ENCODE results near the gene EN1.

EN1 gene

DNA sequence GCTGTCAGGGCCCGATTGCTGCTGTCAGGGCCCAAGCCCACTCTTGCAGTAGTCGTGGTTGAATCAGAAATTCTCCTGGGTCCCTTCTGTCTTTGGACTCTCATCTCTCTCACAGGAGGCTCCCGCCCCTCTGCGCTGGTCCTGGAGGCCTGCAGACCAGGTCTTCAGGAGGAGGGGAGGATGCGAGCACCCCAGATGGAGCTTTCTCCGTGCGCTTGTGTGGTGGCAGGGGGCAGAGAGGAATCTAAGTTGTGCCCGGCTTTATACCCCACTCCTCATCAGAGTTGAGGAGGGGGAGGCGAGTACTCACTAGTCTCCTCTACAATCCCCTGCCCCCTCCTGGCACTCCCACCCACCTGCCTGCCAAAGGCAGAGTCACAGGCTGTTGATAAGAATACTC lies 10.4 kb downstream of the EN1 start:
- no peak for DNase-seq (ENCODE audit: low read depth)
- no peak overlapping the region for H3K4me3 ChIP-seq (ENCODE audit: low read depth, low read length)
- TF ChIP-seq, protein P1, sequence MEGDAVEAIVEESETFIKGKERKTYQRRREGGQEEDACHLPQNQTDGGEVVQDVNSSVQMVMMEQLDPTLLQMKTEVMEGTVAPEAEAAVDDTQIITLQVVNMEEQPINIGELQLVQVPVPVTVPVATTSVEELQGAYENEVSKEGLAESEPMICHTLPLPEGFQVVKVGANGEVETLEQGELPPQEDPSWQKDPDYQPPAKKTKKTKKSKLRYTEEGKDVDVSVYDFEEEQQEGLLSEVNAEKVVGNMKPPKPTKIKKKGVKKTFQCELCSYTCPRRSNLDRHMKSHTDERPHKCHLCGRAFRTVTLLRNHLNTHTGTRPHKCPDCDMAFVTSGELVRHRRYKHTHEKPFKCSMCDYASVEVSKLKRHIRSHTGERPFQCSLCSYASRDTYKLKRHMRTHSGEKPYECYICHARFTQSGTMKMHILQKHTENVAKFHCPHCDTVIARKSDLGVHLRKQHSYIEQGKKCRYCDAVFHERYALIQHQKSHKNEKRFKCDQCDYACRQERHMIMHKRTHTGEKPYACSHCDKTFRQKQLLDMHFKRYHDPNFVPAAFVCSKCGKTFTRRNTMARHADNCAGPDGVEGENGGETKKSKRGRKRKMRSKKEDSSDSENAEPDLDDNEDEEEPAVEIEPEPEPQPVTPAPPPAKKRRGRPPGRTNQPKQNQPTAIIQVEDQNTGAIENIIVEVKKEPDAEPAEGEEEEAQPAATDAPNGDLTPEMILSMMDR (IDR thresholded peaks at IDR 0.05; ENCODE audit: low read depth, low read length): no peak
- no peak for TF ChIP-seq MYC (IDR thresholded peaks at IDR 0.05; ENCODE audit: low read depth, low read length)
- TF ChIP-seq, protein P2, sequence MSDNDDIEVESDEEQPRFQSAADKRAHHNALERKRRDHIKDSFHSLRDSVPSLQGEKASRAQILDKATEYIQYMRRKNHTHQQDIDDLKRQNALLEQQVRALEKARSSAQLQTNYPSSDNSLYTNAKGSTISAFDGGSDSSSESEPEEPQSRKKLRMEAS (IDR thresholded peaks at IDR 0.05; ENCODE audit: low read depth, low read length): no peak
- TF ChIP-seq POLR2A (IDR thresholded peaks at IDR 0.05; ENCODE audit: extremely low read depth, insufficient read length): no peak

DNA sequence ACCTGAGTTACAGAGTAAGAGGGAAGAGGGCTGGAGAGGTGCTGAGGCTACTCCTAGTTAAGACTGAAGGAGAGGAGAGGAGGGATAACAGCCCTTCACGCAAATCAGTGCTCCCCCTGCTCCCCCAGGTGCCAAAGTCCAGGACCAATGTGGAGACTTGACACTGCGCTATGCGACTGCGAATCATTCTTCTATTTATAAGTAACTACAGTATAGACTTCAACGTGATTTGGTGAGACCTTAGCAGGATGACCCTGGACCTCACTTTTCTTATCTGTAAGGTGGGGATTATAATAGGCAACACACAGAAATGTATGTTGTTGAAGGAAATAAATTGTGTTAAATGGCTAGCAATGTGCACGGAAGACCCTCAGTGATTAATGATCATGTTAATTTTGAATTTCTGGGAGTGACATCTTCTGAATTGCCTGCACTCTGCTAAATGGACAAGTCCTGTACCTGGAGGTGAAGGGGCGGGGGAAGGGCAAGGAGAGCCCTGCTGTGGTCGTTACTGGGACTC lies 11.0 kb downstream of the EN1 start:
- TF ChIP-seq, protein P2 (IDR thresholded peaks at IDR 0.05; ENCODE audit: low read depth, low read length): no peak
- TF ChIP-seq POLR2A (IDR thresholded peaks at IDR 0.05; ENCODE audit: extremely low read depth, insufficient read length): no peak
- TF ChIP-seq, protein P1 (IDR thresholded peaks at IDR 0.05; ENCODE audit: low read depth, low read length): no peak
- TF ChIP-seq MYC (IDR thresholded peaks at IDR 0.05; ENCODE audit: low read depth, low read length): no peak
- DNase-seq (ENCODE audit: low read depth): no peak
- no peak overlapping the region for H3K4me3 ChIP-seq (ENCODE audit: low read depth, low read length)

DNA sequence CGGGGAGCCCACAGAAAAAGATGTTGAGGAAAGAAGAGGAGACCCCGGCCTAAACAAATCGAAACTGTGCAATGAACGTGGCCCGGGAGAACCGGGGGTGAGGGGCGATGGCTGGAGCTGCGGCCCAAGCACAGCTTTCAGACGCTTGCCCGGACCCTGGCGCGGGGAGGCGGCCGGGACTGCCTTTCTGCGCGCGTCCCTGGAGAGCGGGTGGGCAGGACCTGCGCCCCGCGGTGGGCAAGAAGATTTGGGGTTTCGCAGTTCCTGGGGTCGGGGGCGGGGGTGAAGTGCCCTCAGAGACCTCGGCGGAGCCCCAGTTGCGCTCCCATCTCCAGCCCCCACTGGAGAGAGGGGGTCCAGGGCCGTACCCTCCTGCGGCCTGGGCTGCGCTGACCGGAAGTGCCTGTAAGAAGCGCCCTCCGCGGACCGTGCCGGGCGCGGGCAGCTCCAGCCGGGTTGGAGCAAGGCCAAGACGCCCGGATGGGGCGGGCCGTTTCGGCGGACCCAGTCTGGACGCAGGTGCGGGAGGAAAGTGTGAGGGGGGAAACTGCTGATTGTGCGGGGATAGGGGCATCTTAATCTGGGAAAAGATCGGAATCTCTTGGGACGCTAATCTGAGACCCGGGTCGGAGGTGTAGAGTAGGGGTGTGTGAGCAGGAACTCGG lies 11.6 kb downstream of the EN1 start:
- no peak overlapping the region for H3K4me3 ChIP-seq (ENCODE audit: low read depth, low read length)
- no peak for DNase-seq (ENCODE audit: low read depth)
- TF ChIP-seq, protein P2 (IDR thresholded peaks at IDR 0.05; ENCODE audit: low read depth, low read length): no peak
- TF ChIP-seq, protein P1 (IDR thresholded peaks at IDR 0.05; ENCODE audit: low read depth, low read length): no peak
- TF ChIP-seq MYC (IDR thresholded peaks at IDR 0.05; ENCODE audit: low read depth, low read length) (no peak), POLR2A (IDR thresholded peaks at IDR 0.05; ENCODE audit: extremely low read depth, insufficient read length) (no peak)

DNA sequence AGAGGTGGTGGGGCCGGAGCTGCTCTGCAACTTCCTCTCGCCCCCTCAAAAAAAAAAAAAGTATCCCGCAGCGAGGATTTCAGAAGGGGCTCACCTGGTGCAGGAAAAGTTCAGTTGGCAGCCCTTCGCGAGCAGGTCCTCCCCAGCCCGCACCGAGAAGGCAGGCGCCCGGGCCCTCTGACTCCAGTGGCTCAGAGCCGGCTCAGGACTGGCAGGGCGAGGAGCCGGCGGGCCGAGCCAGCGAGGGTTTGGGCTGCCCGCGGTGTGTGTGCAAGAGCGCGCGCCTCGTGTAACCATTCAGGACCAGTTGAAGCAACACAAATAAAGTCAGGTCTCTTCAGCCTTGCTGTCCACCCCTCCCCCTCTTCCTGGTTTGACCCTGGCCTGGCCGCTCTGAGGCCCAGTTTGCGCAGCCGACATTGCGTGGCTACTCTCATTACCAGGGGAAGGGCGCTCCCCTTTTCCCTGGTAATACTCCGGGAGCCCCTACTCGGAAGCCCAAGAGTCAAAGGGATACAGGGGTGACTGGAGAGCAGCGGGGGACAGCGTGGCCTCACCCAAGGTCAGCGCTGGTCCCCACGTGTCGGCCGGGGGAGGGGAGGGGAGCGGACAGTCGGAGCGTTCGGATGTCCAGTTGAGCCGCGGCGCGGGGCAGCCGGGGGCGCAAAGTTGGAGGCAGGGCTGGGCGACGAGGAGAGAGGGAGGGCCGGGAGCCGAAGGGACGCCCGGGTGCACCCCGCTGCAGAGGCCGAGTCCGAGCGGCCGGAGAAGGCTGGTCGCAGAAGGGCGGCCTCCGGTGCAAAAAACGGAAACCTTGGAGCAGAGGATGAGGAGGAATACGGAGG lies 12.3 kb downstream of the EN1 start:
- DNase-seq (ENCODE audit: low read depth): no peak
- TF ChIP-seq, protein P1 (IDR thresholded peaks at IDR 0.05; ENCODE audit: low read depth, low read length): no peak
- TF ChIP-seq, protein P2 (IDR thresholded peaks at IDR 0.05; ENCODE audit: low read depth, low read length): no peak
- TF ChIP-seq POLR2A (IDR thresholded peaks at IDR 0.05; ENCODE audit: extremely low read depth, insufficient read length) (no peak), MYC (IDR thresholded peaks at IDR 0.05; ENCODE audit: low read depth, low read length) (no peak)
- no peak overlapping the region for H3K4me3 ChIP-seq (ENCODE audit: low read depth, low read length)

DNA sequence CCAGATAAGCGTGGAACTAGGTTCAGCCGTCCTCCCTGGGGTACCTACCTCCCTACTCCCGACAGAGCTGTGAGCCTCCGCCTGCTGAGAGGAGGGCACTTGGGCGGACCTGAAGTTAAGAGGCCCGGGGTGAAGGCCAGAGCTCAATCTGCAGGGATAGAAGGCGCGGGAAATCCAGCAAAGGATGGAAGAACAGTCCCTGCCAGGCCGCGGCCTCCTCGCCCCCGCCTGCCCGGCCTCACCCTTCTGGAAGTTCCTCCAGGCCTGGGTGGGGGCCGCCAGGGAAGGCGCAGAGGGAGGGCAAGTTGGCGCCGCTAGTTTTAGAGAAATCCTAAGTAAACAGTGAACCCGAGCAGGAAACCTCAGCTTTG lies 13.0 kb downstream of the EN1 start:
- no peak for DNase-seq (ENCODE audit: low read depth)
- H3K4me3 ChIP-seq (ENCODE audit: low read depth, low read length): no peak overlapping the region
- TF ChIP-seq POLR2A (IDR thresholded peaks at IDR 0.05; ENCODE audit: extremely low read depth, insufficient read length) (no peak), MYC (IDR thresholded peaks at IDR 0.05; ENCODE audit: low read depth, low read length) (no peak)
- TF ChIP-seq, protein P1 (IDR thresholded peaks at IDR 0.05; ENCODE audit: low read depth, low read length): no peak

Measured in NB4 (cell line).